ENCODE measurements around the gene ZNF775. TPM values are rescaled to one million over a fixed set of nuclear protein-coding genes. Genes with fewer than 3 reads are reported as not detected.

ZNF775 gene
- total and polyA plus RNA-seq, 2 of the 13 experiments (the other 11 are each of a cell fraction or from before 2014, with no cell fraction given): 3.1 to 3.2 TPM

DNA sequence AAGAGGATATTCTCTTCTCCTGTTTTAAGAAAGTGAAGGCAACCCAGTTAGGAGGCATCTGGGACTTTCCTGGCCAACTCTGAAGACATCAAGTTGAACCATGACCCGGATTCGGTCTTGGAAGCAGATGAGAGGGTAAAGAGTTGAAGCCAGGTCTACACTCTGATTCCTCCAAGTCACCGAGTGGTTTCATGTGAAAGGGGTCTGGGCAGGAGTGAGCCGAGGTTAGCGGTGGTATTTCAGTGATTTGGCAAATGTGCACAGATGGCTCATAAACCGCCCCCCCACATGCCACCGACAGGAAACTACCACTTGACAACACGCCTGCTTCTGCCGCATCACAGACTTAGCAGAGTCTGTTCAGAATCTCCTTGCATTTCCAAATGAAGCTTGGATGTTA is 21.9 kb upstream of the ZNF775 start:
- Histone ChIP-seq H2AFZ (ENCODE audit: low read length) (no peak overlapping the region), H3K9me3 (ENCODE audit: low read length) (no peaks in the 10 kb centered on the region), H3K4me2 (ENCODE audit: low read depth, low read length) (peak overlapping the region; percentile 67), H3K27ac (ENCODE audit: extremely low read length, insufficient read depth, low read length) (no peak overlapping the region), H3K9ac (ENCODE audit: insufficient read depth, low read depth, low read length) (0 out of 2 replicates have a peak overlapping the region, but pooled peaks have one; percentile 2), H3K4me3 (replicated peaks in 1 of 3; ENCODE audit: insufficient read depth in 1 of 3, low read depth in 2 of 3, low read length in 3 of 3) (peak overlapping the region in 1 of 3 experiments; percentile 29; a peak in 1 of 6 replicates), H3K4me1 (ENCODE audit: insufficient read depth, low read length) (peaks cover 64% of the 10 kb centered on the region), H3K79me2 (ENCODE audit: insufficient read depth, low read length) (no peaks in the 10 kb centered on the region), H3K27me3 (ENCODE audit: control insufficient read depth in 1 of 2, insufficient read depth in 2 of 2, low read length in 2 of 2) (no peaks in the 10 kb centered on the region), H3K36me3 (replicated peaks in 1 of 2; ENCODE audit: control insufficient read depth in 1 of 2, insufficient read depth in 2 of 2, low read length in 2 of 2) (no peaks in the 10 kb centered on the region), H4K20me1 (ENCODE audit: insufficient read depth, low read length) (no peaks in the 10 kb centered on the region)
- no TSS peak for BruUV-seq (replicated peaks)
- TF ChIP-seq NR1H2 (CRISPR knock-in tag; IDR thresholded peaks at IDR 0.05; ENCODE audit: borderline replicate concordance, low read depth): no peak
- ChIA-PET CTCF (ENCODE audit: low intra/inter-chr PET ratio, low total read pairs) (interaction anchor here (2.5 to 4.3 kb wide), 2 partner anchors 32 to 64 kb away, joined by 10 to 45 read pairs; no protein-coding TSS in a partner anchor), POLR2A (interaction anchor here (1.4 kb wide), 1 partner anchor 32 kb away, joined by 5 read pairs; no protein-coding TSS in a partner anchor)
- 47% methylated on average over 8 of the region's 9 CpGs for WGBS (ENCODE audit: low lambda C conversion rate)
- in situ Hi-C loops (cut with HindIII; ENCODE audit: extremely low pct_ligation_motif_present, low pct_unique_long_range_greater_than_20kb) (no loop called here), intact Hi-C loops (cut with micrococcal nuclease; ENCODE audit: unreplicated experiment) (loop anchor here (2.0 to 10.0 kb wide), 3 partner anchors 35 to 72 kb away; partner anchors contain the start of genes ACTR3C and LRRC61)
- ATAC-seq (no peak), FAIRE-seq (no peak), DNase-seq (ENCODE audit: low spot score) (no peak)

DNA sequence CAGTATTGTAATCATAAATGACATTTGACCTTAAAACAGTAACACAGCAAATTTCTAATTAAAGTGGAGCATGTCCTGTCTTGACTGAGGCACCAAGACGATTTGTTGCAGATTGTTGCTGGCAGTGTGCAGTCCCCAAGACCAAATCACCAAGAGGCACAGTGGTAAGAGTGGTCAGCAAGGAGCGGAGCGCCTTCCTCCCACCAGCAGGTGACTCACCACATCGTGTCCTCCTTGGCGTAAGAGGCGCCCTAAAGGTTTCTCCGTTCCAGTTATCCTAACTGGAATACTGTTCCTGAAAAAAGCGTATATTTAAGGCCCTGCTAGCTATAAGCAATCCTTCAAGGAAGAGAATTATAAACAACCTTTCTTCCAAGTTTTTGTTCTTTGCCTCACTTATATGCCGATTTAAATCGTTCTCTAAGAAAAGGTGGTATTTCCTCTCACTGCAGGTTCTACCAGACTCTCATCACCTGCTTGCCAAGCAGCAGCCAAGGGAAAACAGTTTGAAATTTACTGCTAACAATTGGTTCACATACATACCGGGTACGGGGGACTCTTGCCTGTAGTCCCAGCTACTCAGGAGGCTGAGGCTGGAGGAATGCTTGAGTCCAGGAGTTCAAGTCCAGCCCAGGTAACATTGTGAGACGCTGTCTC is 21.2 kb upstream of the ZNF775 start:
- Histone ChIP-seq H3K79me2 (ENCODE audit: insufficient read depth, low read length) (no peaks in the 10 kb centered on the region), H3K4me1 (ENCODE audit: insufficient read depth, low read length) (peaks cover 68% of the 10 kb centered on the region), H3K27ac (ENCODE audit: extremely low read length, insufficient read depth, low read length) (no peak overlapping the region), H3K36me3 (replicated peaks in 1 of 2; ENCODE audit: control insufficient read depth in 1 of 2, insufficient read depth in 2 of 2, low read length in 2 of 2) (no peaks in the 10 kb centered on the region), H2AFZ (ENCODE audit: low read length) (no peak overlapping the region), H3K27me3 (ENCODE audit: control insufficient read depth in 1 of 2, insufficient read depth in 2 of 2, low read length in 2 of 2) (no peaks in the 10 kb centered on the region), H3K9ac (ENCODE audit: insufficient read depth, low read depth, low read length) (no peak overlapping the region), H3K9me3 (ENCODE audit: low read length) (no peaks in the 10 kb centered on the region), H4K20me1 (ENCODE audit: insufficient read depth, low read length) (no peaks in the 10 kb centered on the region), H3K4me2 (ENCODE audit: low read depth, low read length) (peak overlapping the region; percentile 67), H3K4me3 (replicated peaks in 1 of 3; ENCODE audit: insufficient read depth in 1 of 3, low read depth in 2 of 3, low read length in 3 of 3) (peak overlapping the region in 1 of 3 experiments; percentile 29; a peak in 1 of 6 replicates)
- ChIA-PET CTCF (ENCODE audit: low intra/inter-chr PET ratio, low total read pairs) (interaction anchor here (4.3 kb wide), 1 partner anchor 31 kb away, joined by 45 read pairs; no protein-coding TSS in a partner anchor), POLR2A (interaction anchor here (1.2 to 1.4 kb wide), 3 partner anchors 11 to 31 kb away, joined by 3 to 5 read pairs (median 5); partner anchors contain the start of gene REPIN1)
- intact Hi-C loops (cut with micrococcal nuclease; ENCODE audit: unreplicated experiment) (loop anchor here (2.0 to 10.0 kb wide), 3 partner anchors 36 to 73 kb away; partner anchors contain the start of genes ACTR3C and LRRC61), in situ Hi-C loops (cut with HindIII; ENCODE audit: extremely low pct_ligation_motif_present, low pct_unique_long_range_greater_than_20kb) (no loop called here)
- FAIRE-seq (no peak), DNase-seq (ENCODE audit: low spot score) (no peak), ATAC-seq (peak; percentile 49)
- BruUV-seq (replicated peaks): no TSS peak
- WGBS (ENCODE audit: low lambda C conversion rate): 45% methylated on average over 13 of the region's 13 CpGs
- TF ChIP-seq STAG1 (CRISPR knock-in tag; IDR thresholded peaks at IDR 0.05): 0 out of 2 replicates have a peak, but pooled peaks have one; percentile 27
- no peak for TF ChIP-seq ZNF75D (CRISPR knock-in tag; IDR thresholded peaks at IDR 0.05; ENCODE audit: borderline replicate concordance)
- TF ChIP-seq ZMYM4 (CRISPR knock-in tag; IDR thresholded peaks at IDR 0.05): no peak
- TF ChIP-seq, protein P1, sequence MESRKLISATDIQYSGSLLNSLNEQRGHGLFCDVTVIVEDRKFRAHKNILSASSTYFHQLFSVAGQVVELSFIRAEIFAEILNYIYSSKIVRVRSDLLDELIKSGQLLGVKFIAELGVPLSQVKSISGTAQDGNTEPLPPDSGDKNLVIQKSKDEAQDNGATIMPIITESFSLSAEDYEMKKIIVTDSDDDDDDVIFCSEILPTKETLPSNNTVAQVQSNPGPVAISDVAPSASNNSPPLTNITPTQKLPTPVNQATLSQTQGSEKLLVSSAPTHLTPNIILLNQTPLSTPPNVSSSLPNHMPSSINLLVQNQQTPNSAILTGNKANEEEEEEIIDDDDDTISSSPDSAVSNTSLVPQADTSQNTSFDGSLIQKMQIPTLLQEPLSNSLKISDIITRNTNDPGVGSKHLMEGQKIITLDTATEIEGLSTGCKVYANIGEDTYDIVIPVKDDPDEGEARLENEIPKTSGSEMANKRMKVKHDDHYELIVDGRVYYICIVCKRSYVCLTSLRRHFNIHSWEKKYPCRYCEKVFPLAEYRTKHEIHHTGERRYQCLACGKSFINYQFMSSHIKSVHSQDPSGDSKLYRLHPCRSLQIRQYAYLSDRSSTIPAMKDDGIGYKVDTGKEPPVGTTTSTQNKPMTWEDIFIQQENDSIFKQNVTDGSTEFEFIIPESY (CRISPR knock-in tag; IDR thresholded peaks at IDR 0.05): 0 out of 2 replicates have a peak, but pooled peaks have one; percentile 39
- TF ChIP-seq, protein P2, sequence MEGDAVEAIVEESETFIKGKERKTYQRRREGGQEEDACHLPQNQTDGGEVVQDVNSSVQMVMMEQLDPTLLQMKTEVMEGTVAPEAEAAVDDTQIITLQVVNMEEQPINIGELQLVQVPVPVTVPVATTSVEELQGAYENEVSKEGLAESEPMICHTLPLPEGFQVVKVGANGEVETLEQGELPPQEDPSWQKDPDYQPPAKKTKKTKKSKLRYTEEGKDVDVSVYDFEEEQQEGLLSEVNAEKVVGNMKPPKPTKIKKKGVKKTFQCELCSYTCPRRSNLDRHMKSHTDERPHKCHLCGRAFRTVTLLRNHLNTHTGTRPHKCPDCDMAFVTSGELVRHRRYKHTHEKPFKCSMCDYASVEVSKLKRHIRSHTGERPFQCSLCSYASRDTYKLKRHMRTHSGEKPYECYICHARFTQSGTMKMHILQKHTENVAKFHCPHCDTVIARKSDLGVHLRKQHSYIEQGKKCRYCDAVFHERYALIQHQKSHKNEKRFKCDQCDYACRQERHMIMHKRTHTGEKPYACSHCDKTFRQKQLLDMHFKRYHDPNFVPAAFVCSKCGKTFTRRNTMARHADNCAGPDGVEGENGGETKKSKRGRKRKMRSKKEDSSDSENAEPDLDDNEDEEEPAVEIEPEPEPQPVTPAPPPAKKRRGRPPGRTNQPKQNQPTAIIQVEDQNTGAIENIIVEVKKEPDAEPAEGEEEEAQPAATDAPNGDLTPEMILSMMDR (CRISPR knock-in tag; IDR thresholded peaks at IDR 0.05): peak; percentile 30; the same call in 1 of the 2 replicates
- TF ChIP-seq, protein P3, sequence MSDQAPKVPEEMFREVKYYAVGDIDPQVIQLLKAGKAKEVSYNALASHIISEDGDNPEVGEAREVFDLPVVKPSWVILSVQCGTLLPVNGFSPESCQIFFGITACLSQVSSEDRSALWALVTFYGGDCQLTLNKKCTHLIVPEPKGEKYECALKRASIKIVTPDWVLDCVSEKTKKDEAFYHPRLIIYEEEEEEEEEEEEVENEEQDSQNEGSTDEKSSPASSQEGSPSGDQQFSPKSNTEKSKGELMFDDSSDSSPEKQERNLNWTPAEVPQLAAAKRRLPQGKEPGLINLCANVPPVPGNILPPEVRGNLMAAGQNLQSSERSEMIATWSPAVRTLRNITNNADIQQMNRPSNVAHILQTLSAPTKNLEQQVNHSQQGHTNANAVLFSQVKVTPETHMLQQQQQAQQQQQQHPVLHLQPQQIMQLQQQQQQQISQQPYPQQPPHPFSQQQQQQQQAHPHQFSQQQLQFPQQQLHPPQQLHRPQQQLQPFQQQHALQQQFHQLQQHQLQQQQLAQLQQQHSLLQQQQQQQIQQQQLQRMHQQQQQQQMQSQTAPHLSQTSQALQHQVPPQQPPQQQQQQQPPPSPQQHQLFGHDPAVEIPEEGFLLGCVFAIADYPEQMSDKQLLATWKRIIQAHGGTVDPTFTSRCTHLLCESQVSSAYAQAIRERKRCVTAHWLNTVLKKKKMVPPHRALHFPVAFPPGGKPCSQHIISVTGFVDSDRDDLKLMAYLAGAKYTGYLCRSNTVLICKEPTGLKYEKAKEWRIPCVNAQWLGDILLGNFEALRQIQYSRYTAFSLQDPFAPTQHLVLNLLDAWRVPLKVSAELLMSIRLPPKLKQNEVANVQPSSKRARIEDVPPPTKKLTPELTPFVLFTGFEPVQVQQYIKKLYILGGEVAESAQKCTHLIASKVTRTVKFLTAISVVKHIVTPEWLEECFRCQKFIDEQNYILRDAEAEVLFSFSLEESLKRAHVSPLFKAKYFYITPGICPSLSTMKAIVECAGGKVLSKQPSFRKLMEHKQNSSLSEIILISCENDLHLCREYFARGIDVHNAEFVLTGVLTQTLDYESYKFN (CRISPR knock-in tag; conservative IDR thresholded peaks at IDR 0.05): no peak
